Ovary (tissue), 3 donors: ENCODE data around the gene LANCL1.

Source experiments
- EP300 ChIP-seq: sonication (generic); formaldehyde crosslinking; IDR thresholded peaks from one replicate; pipeline ENCODE4 v1.6.1; 2017; ENCODE audit warnings: antibody characterized with exemption
- POLR2A ChIP-seq: fragments of 450-650 bp; IDR thresholded peaks from one replicate; pipeline ENCODE4 v1.6.1; 2017; ENCODE audit warnings: antibody characterized with exemption, mild to moderate bottlenecking, moderate library complexity
- TF ChIP-seq, protein P1 (sequence below), 3 donors: fragments of 450-650 bp in 2 of 3; fragments of 200-600 bp in 1 of 3; IDR thresholded peaks; one replicate each; pipeline versions ENCODE4 v1.5.1 to v1.8.0; 2016 to 2022; ENCODE audit warnings: antibody characterized with exemption in 3 of 3, mild to moderate bottlenecking in 1 of 3
- donor health status: DM: no; HTN: no; CAD: no.

- TF ChIP-seq, protein P1, sequence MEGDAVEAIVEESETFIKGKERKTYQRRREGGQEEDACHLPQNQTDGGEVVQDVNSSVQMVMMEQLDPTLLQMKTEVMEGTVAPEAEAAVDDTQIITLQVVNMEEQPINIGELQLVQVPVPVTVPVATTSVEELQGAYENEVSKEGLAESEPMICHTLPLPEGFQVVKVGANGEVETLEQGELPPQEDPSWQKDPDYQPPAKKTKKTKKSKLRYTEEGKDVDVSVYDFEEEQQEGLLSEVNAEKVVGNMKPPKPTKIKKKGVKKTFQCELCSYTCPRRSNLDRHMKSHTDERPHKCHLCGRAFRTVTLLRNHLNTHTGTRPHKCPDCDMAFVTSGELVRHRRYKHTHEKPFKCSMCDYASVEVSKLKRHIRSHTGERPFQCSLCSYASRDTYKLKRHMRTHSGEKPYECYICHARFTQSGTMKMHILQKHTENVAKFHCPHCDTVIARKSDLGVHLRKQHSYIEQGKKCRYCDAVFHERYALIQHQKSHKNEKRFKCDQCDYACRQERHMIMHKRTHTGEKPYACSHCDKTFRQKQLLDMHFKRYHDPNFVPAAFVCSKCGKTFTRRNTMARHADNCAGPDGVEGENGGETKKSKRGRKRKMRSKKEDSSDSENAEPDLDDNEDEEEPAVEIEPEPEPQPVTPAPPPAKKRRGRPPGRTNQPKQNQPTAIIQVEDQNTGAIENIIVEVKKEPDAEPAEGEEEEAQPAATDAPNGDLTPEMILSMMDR (IDR thresholded peaks at IDR 0.05): no peak
- TF ChIP-seq EP300 (no peak), POLR2A (no peak)
These were observed 22.2 kb downstream of the LANCL1 start for GRCh38 chr2:210454336-210454735.
